Ovary (tissue), 3 donors: Measurements from ENCODE around the gene PDZD4.

ENCODE experiments used
- CTCF ChIP-seq, 3 donors: fragments of 450-650 bp in 2 of 3; fragments of 200-600 bp in 1 of 3; IDR thresholded peaks; one replicate each; pipeline versions ENCODE4 v1.5.1 to v1.8.0; 2016 to 2022; ENCODE audit warnings: antibody characterized with exemption in 3 of 3, mild to moderate bottlenecking in 1 of 3
- EP300 ChIP-seq: sonication (generic); formaldehyde crosslinking; IDR thresholded peaks from one replicate; pipeline ENCODE4 v1.6.1; 2017; ENCODE audit warnings: antibody characterized with exemption
- POLR2A ChIP-seq: fragments of 450-650 bp; IDR thresholded peaks from one replicate; pipeline ENCODE4 v1.6.1; 2017; ENCODE audit warnings: antibody characterized with exemption, mild to moderate bottlenecking, moderate library complexity
- donor health status: DM: no; HTN: no; CAD: no.

DNA sequence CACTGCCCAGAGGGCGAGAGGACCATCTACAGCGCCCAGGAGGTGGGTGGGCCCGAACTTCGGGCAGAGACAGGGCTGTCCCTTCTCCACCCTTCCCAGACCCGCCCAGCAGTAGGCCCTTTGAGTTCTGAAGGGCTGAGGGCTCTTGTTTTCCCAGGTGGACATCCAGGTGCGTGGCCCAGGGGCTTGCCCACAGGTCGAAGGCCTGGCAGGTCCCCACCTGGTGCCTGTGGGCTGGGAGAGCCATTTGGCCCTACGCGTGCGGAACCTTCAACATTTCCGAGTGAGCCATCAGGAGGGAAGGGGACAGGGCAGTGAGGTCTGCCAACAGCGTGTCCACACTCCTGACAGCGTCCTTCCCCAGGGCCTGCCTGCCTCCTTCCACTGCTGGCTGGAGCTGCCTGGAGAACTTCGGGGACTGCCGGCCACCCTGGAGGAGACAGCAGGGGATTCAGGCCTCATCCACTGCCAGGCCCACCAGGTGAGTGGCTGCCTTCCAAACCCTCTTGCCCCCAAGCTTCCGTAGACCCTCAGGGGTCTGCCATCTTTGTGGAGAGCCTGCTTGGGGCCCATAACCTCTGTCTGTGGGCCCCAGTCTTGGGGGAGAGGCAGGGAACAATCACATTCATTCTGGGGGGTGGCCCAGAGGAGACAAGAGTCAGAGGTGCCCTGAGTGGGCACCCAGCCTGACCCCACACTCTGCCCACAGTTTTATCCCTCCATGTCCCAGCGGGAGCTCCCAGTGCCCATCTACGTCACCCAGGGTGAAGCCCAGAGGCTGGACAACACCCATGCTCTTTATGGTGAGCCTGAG is 59.5 kb downstream of the PDZD4 start:
- TF ChIP-seq CTCF (IDR thresholded peaks at IDR 0.05) = no peak
- no peak for TF ChIP-seq EP300
- no peak for TF ChIP-seq POLR2A
